K562 (cell line): Measurements from ENCODE around the gene KLK11.

ENCODE experiments used
- EZH2 ChIP-seq: IDR thresholded peaks from 2 replicates; pipeline ENCODE4 v1.6.1; 2012; ENCODE audit warnings: low read depth, mild to moderate bottlenecking, inconsistent platforms, low read length, borderline replicate concordance
- GABPA ChIP-seq: fragments of 200-800 bp; sonication (Bioruptor generic); conservative IDR thresholded peaks from 2 replicates; pipeline ENCODE4 v1.6.1; 2016; ENCODE audit warnings: low read depth, missing genetic modification characterization, missing compliant biosample characterization
- KLF13 ChIP-seq: fragments of 450-650 bp; IDR thresholded peaks from 2 replicates; pipeline ENCODE4 v1.6.1; 2016; ENCODE audit warnings: missing genetic modification characterization, low read depth, mild to moderate bottlenecking, missing compliant biosample characterization, moderate library complexity, borderline replicate concordance
- POLR2AphosphoS5 ChIP-seq: IDR thresholded peaks from 2 replicates; pipeline ENCODE4 v1.6.1; 2011; ENCODE audit warnings: mild to moderate bottlenecking, low read depth, low read length, moderate library complexity; ENCODE audit not compliant: control insufficient read depth, insufficient read depth
- SMARCC2 ChIP-seq: fragments of 450-650 bp; IDR thresholded peaks from 2 replicates; pipeline ENCODE4 v1.6.1; 2017; ENCODE audit warnings: antibody characterized with exemption, moderate library complexity, mild to moderate bottlenecking, low read depth
- TF ChIP-seq, protein P1 (sequence below): fragments of 450-650 bp; IDR thresholded peaks from 2 replicates; pipeline ENCODE4 v1.6.1; 2016; ENCODE audit warnings: borderline replicate concordance

DNA sequence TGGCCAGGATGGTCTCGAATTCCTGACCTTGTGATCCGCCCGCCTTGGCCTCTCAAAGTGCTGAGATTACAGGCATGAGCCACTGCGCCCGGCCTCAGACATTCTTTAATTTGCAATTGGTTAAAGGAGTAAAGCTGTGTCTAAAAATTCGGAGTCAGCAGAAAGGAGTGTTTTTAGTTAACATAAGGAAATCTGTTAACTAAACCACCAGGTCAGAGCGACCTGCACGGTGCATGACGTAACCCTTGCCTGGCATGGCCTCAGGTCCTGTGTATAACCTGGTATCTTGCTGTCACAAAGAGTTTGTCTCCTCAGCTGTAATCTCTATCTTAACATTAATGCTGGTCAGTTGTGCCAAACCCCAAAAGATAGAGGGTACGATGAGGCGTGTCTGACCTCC is 17.9 kb upstream of the KLK11 start:
- TF ChIP-seq POLR2AphosphoS5 (no peak), EZH2 (no peak), GABPA (tag) (no peak), SMARCC2 (no peak), KLF13 (no peak)
- TF ChIP-seq, protein P1, sequence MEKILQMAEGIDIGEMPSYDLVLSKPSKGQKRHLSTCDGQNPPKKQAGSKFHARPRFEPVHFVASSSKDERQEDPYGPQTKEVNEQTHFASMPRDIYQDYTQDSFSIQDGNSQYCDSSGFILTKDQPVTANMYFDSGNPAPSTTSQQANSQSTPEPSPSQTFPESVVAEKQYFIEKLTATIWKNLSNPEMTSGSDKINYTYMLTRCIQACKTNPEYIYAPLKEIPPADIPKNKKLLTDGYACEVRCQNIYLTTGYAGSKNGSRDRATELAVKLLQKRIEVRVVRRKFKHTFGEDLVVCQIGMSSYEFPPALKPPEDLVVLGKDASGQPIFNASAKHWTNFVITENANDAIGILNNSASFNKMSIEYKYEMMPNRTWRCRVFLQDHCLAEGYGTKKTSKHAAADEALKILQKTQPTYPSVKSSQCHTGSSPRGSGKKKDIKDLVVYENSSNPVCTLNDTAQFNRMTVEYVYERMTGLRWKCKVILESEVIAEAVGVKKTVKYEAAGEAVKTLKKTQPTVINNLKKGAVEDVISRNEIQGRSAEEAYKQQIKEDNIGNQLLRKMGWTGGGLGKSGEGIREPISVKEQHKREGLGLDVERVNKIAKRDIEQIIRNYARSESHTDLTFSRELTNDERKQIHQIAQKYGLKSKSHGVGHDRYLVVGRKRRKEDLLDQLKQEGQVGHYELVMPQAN, result no peak
